Activated naive CD4-positive, alpha-beta T cell (primary cell): ENCODE data around the gene ZIC2.
"Not testable (repeated sequence)": the region's sequence is repeated elsewhere in the genome, so short reads cannot be mapped to it uniquely, and the experiment has no call there.

Source experiments
- DNase-seq, 4 experiments: peaks; one replicate each; lab custom pipeline; 2025; lab: John Stamatoyannopoulos, UW

The ZIC2 gene

DNA sequence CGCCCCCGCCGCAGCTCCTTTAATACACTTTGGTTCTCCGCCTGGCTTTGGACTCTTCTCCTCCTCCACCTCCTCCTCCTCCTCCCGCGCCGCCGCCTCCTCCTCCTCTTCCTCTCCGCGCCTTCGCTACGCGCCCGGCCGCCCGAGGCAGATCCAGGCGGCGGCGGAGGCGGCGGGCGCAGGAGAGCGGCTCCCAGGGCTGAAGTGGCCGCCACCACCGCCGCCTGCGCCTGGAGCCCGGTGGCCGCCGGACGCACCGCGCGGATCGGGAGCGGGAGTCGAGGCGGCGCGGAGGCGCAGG is at the start of gene ZIC2:
TSS of gene ZIC2 (plus strand) at position 50 of the 301 bp plus-strand sequence. CDS start 281 bp downstream, outside the sequence.
- DNase-seq: no peak

DNA sequence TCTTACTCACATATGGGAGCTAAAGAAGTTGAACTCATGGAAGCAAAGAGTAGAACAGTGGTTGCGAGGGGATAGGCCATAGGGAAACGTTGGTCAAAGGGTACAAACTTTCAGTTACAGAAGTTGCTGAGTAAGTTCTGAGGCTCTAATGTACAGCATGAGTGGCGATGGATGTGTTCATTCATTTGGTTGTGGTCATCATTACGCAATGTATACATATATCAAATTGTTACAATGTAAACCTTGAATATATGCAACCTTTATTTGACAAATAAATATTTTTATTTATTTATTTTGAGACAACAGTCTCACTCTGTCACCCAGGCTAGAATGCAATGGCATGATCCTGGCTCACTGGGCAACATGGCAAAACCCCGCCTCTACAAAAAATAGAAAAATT is 48.7 kb upstream of the ZIC2 start:
- DNase-seq: no peak

DNA sequence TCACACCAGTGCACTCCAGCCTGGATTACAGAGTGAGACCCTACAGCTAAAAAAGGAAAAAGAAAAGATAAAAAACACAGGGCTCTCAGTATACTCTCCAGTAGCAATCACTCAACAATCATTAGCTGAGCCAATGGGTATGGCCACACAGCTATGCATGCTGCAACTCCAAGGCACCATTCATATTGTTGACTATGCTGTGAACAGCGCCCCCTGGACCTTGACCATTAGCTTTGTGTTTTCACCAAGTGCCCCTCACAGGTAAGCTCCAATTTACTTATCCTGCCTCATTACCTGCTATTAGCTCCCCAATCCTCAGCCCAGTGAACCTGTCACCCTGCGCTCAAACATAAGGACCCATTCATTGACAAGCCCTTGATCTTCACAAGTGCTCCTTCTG is 45.8 kb upstream of the ZIC2 start:
- DNase-seq: no peak

DNA sequence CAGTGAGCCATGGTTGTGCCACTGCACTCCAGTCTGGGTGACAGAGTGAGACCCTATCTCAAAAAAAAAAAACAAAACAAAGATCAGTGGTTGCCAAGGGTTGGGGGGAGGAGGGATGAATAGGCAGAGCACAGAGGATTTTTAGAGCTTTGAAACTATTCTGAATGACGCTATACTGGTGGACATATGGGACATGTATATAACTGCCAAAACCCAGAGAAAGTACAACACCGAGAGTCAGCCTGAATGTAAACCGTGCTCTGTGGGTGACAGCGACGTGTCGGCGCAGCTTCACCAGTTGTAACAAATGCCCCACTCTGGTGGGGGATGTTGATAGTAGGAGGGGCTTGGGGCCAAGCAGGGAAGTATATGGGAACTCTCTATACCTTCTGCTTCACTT is 42.9 kb upstream of the ZIC2 start:
- no peak for DNase-seq

DNA sequence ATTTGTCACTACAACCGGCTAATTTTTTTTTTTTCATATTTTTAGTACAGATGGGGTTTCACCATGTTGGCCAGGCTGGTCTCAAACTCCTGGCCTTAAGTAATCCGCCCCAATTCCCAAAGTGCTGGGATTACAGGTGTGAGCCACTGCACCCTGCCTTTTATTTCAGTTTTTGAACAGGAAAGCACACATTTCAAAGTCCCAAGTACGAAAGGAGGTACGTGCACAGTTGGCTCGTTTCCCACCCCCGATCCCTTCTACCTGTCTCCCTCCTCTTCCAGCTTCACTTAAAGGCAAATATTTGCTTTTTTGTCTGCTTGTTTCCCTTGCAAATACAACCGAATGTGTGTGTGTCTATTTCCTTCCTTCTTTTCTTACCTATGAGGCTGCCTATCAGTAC is 40.5 kb upstream of the ZIC2 start:
- DNase-seq: no peak

DNA sequence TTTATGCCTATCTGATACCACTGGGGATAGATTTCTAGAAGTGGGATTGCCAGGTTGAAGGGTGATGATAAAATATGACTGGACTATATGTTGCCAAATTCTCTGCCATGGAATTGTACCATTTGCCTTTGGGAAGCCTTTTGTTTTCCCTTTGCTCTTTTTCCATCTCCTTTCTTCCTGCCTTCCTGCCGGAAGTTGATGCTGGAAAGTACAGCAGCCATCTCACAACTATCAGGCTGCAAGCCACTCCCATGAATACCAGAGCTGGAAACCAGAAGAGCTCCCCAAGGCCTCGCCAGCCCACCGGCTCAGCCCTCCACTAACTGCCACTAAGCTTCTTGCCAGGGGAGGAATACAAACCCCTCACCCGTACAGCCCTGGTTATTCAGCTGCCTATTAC is 39.7 kb upstream of the ZIC2 start:
- DNase-seq: no peak

DNA sequence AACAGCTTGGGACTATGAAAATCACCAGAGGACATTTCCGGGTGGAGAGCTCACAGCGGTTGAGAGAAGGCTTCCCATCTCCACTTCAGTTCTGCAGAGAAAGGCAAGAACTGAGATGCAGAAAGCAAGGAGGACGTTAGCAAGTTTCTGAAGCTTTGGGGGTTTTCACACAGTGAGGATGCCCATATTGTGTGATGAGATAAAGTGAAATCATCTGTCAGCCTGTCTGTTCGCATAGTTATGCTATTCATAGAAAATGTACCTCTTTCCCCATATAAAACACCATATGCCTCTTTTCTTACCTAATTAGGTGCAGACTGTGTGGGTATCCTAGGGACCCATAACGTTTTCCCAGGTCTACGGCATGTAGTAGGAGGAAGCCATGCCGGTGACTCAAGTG is 37.5 kb upstream of the ZIC2 start:
- no peak for DNase-seq

DNA sequence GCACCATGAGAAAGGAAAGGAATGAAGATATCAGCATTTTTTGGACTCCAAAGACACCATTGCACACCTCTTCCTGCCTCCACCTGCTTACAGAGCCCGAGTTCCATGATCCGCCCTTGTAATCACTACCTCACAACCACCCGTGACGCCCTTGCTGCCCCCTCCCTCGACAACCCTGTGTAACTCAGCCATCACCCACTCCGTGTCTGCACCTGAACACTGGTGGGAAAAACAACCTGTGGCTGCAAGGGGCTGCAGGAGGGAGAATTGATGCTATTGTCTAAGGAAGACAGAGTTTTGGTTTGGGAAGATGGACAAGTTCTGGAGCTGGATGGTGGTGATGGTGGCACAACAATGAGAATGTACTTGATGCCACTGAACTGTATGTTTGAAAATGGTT is 37.0 kb upstream of the ZIC2 start:
- DNase-seq: no peak

DNA sequence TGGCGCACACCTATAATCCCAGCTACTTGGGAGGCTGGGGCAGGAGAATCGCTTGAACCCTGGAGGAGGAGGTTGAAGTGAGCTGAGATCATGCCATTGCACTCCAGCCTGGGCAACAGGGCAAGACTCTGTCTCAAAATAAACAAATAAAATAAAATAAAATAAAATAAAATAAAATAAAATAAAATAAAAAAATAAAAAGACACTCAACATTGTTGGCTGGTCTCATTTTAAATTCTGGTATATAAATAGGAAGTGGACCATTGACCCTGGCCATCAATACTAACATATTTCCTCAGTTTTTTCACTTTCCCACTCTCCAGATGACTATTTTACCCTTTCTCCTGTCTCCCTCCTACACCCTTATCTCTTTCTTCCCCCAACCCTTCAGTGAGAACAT is 36.1 kb upstream of the ZIC2 start:
- not testable (repeated sequence) for DNase-seq

DNA sequence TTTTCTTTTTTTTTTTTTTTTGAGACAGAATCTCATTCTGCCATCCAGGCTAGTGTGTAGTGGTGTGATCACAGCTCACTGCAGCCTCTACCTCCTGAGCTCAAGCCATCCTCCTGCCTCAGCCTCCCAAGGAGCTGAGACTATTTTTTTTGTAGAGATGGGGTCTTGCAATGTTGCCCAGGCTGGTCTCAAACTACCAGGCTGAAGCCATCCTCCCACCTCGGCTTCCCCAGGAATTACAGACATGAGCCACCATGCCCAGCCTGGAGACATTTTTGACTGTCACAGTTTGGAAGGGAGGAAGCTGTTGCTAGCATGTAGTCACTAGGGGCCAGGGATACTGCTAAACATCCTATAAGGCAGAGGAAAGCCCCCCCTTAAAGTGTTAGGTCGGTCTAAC is 33.9 kb upstream of the ZIC2 start:
- no peak for DNase-seq

DNA sequence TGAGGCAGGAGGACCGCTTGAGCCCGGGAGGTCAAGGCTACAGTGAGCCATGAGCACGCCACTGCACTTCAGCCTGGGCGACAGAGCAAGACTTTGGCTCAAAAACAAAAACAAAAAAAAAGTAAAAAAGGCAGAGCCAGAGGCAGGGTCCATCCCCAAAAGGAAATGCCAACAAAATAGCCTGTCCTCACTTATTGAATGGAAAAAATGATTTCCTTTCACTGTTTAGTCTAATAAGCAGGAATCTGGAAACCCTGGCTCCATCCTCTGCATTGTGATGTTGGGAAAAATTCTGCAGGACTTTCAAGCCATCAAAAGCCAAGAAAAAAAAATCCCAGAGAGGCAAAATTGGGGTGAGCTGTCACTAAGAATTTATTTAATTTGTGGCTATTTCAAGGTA is 33.2 kb upstream of the ZIC2 start:
- no peak for DNase-seq

DNA sequence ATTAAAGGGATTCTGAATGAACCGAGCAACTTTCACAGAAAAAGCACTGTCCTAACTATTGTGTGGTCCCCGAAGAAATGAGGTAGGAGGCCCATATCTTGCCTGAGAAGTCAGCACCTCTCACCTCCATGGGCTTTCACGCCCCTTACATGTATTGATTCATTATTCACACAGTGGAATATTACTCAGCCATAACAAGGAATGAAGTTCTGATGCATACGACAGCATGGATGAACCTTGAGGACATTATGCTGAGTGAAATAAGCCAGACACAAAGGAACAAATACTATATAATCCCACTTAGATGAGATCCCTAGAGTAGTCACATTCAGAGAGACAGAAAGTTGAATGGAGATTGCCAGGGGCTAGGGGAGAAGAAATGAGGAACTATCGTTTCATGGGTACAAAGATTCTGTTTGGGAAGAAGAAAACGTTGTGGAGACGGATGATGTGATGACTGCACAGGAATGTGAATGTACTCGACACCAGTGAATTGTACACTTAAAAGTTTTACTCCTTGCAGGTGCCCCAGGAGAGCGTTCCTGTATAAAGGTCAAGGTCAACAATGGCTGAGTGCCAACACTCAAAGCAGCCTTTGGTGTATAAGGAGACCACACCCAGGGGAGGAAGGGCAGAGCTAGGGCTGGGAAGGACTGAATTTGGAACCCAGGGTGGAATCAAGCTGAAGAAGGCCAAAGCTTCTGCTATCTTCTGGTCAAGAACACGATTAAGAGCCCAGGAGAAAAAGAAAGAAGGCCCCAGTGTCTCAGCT is 32.5 kb upstream of the ZIC2 start:
- no peak for DNase-seq

DNA sequence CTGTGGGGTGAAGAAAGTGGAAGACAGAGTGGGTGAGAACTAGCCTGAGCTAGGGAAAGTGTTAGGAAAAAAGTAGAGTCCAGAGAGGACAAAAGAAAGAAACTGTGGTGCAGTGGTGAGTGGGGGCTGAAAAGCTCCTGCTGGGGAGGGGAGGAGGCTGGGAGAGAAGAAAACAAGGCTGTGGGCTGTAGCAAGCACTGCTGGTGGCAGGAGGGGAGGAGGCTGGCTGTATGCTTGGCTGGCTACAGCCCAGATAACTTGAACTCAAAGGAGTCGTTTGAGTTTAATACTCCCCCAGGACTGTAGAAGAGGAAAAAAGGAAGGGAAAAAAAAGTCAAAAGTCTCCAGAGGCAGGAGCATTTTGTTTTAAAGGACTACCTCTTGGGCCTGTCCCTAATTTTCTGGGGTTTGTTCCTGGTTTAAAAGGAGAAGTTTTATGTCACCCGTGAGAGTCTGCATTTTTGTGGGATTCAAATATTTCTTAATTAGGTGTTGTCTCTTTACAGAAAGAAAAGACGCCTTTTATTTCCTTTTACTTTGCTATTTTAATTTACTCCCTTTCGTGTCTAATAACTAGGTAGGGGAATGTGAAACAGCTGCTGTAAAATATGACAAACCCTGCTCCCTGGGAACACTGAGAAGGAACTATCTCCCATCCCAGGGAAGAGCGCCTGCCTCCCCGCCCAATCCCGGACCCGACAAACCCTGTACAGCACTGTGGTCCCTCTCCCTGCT is 31.7 kb upstream of the ZIC2 start:
- DNase-seq: no peak

DNA sequence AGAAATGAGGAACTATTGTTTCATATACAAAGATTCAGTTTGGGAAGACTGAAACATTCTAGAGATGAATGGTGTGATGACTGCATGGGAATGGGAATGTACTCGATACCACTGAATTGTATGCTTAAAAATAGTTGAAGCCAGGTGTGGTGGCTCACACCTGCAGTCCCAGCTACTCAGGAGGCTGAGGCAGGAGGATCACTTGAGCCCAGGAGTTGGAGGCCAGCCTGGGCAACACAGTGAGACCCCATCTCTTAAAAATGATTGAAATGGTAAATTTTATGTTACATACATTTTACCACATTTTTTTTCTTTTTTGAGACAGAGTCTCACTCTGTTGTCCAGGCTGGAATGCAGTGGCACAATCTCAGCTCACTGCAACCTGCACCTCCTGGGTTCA is 29.9 kb upstream of the ZIC2 start:
- not testable (repeated sequence) for DNase-seq

DNA sequence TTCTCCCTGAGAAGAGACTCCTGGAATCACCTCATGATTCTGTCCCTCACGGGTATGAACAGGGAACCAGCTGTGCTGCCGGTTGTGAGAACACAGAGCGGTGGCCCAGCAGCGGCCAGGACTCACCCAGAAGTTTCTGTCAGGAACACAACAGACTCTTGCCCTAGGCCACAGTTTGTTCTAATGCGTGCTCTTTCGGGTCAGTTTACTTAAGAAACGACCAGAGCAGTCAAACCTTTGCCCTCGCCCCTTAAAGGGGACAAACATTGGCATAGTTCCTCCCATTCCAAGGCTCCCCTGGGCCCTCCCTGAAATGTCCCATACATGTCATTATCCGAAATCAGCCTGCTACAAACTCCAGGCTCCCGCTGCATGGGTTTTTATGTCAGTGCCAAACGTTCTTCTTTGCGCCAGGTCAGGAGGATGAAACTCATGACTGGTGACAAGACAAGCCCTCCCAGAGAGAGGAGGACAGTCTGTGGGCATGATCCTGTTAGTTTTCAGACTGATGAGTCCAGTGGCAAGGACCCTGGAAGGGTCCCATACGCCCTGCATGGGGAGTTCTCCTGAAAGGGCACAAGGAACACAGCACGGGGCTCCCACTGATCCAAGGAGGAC is 28.3 kb upstream of the ZIC2 start:
- DNase-seq: no peak

DNA sequence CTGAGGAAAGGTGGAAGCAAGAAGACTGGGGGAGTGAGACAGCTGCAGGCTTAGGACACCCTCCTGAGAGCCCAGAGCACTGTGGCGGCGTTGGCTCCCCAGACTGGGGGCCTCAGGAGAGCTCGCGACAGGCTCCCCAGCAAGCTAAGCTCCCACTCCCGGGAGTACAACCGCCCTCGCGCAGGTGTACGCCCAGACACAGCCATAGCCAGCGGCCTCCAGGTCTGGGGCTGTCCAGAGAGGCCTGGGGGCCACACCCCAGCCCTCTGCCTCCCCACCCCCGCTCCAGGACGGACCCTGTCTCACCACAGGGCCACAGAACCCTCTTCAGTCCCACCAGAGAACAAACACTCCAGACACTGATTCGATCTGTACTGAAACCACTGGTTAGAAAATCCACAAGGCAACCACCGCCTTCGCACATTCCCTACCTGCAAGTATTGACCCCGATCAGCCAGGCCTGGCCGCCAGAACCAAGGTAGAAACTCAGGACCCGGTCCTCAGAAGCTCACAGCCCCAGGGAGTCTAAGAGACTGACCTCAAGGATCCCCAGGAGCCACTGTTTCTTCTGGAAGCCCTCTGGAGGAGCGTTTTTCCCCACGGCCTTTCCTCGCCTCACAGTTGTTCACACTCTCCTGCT is 26.4 kb upstream of the ZIC2 start:
- no peak for DNase-seq

DNA sequence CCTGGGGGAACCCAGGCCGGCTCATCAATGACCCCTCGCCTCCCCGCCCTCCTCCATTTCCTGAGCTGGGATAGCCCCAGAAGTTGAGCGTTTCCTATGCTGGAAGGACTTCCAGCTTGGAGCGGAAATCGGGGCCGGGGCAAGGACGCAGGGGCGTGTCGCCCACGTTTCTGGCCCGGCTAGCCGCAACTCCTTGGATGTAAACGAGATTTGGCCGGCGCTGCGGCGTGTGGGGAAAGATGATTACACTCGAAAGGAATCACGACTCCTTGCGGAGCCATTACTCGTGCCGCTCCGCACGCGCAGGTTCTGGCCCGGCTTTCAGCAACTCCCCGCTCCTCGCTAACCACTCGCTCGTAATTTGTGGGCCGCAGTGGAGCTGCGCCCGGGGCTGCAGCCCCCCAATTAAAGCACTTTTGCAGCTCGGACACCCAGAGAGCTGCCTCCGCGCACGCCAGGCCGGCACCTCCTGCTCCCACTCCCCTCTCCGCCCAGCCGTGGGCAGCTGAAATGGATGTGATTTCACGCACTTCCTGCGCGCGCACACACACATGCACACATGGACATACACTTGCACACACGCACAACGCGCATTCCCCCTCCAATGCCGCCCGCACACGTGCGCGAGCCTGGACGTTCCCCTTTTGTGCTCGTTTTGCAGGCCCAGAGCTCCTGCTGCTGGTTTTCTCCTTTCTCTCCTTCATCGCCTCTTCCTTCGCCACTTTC is 25.7 kb upstream of the ZIC2 start:
- DNase-seq: no peak

DNA sequence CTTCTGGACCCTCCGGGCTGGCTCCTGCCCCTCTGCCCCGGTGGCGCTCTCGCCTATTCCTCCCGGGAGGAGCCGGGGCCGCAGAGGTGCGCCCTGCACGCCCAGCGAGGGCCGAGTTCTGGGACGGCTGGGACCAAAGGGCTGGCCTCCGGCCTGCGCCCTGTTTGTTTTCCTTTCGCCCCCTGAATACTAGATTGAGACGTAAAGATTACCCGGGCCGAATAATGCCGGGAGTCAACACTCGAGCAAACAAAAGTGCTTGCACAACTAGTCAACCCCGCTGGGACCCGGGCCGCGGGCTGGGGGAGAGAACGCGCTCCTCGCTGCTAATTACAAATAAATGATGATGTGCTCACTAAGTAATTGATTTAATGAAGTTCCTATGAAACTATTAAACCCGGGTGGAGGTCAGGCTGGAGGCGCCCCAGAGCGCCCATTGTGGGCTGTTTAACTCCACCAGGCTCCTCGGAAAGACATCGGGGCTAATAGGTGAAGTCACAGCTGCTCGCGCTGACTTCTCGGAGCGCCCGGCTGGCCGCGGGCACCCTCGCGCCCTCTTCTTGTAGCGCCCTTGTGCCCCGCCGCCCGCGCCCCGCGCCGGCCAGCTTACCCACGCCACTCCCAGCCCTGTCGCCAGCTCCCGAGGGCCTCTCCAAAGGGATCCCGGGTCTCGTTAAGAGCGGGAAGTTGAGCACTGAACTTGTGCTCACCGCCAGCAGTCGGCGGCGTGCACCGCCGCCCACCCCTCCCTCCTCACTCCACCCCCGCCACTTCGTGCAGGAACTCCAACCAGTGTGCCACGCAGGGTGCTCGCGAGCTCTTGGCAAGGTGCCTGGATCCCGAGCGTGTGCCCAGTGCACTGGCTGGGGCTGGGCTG is 24.9 kb upstream of the ZIC2 start:
- no peak for DNase-seq

DNA sequence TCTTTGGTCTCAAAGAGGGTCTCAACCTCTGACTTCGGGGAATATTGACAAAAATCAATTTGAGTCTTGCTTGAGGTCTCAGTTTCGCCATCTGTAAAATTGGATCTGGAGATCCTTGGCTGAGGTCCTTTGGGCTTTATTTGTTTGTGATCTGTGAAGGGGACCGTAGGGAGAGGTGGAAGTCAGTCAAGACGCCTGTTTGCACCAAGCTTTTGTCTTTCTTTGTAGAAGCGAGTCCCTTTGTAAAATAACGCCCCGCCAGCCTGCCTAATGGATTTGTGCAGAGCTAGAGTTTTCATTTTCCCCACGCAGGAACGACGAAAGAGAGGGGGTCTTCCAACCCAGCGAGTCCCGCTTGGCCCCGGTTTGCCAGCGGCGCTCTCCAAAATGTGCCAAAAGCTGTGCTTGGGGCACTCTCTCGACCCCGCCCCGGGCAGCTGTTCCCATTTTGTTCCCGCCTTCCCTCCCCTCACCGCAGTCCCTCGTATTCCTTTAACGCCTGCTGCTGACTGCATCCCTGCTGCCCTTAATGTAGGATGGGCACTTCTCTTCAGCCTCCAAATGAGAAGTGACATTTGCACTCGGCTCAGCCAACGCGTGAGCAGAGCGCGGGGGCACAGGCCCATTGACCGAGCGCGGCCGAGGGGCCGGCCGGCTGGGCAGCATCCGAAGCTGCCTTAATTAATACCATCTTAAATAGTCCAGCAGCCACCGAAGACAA is 23.0 kb upstream of the ZIC2 start:
- DNase-seq: no peak

DNA sequence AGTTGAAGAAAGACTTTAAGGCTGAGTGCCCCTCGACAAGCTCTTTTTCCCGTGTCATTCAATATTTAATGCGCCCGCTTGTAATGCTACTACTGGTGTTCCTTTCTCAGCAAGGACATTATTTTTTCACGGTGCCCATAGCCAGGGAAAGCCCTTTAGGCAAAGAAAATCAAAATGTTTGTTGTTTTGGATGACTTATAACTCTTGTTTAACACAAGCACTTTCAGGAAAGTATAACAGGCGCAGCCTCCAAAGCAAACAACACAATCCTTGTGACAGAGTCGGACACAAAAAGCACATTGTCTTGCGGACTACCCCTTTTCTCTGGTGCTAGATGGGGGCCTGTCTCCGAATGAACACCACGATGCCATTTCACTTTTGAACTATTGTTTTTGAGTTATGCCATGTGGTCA is 22.5 kb upstream of the ZIC2 start:
- no peak for DNase-seq
